Measurements from ENCODE around the gene POLD4. TPM values are rescaled to one million over a fixed set of nuclear protein-coding genes. Genes with fewer than 3 reads are reported as not detected.
"Not testable (repeated sequence)": the region's sequence is repeated elsewhere in the genome, so short reads cannot be mapped to it uniquely, and the experiment has no call there.

POLD4 gene
- total RNA-seq, 2 donors from 2014 or later, result 145 to 148 TPM

DNA sequence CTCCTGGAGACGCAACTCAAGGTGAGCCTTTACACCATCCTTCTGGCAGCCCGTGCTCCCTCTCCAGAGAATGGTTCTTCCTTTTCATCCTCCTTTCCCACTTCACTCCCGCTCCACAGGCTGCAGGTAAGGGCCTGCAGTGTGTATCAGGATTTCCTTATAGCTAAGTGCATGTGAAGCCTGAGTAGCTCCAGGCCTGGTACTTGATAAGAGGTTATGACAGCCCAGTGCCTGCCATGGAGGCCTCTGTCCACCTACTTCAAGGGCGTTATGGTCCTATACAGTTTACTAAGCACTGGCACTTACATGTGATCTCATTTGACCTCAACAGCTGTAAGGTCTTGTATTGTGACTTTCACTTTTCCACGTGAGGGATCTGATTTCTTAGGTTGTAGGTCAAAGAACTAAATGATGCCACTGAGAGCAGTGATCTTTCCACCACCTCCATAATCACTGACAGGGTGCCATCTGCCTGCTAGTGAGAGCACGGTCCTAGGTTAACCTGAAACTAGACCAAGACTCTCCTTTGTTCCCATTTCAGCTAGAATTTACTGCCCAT is 32.0 kb downstream of the POLD4 start:
- Histone ChIP-seq H3K4me3 (no peak overlapping the region), H3K36me3 (no peaks in the 10 kb centered on the region), H3K27ac (no peak overlapping the region), H3K9me3 (no peaks in the 10 kb centered on the region), H3K27me3 (replicated peaks; ENCODE audit: insufficient read depth) (no peaks in the 10 kb centered on the region), H3K4me1 (ENCODE audit: control insufficient read depth in 1 of 2, low read depth in 2 of 2) (peaks cover 0 to 19% of the 10 kb centered on the region in 2 donors)
- no peak for DNase-seq (ENCODE audit: low spot score)
- ATAC-seq (ENCODE audit: insufficient number of reproducible peaks, low FRiP score, low read depth), result no peak
- TF ChIP-seq, protein P1, sequence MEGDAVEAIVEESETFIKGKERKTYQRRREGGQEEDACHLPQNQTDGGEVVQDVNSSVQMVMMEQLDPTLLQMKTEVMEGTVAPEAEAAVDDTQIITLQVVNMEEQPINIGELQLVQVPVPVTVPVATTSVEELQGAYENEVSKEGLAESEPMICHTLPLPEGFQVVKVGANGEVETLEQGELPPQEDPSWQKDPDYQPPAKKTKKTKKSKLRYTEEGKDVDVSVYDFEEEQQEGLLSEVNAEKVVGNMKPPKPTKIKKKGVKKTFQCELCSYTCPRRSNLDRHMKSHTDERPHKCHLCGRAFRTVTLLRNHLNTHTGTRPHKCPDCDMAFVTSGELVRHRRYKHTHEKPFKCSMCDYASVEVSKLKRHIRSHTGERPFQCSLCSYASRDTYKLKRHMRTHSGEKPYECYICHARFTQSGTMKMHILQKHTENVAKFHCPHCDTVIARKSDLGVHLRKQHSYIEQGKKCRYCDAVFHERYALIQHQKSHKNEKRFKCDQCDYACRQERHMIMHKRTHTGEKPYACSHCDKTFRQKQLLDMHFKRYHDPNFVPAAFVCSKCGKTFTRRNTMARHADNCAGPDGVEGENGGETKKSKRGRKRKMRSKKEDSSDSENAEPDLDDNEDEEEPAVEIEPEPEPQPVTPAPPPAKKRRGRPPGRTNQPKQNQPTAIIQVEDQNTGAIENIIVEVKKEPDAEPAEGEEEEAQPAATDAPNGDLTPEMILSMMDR (IDR thresholded peaks at IDR 0.05), result no peak

DNA sequence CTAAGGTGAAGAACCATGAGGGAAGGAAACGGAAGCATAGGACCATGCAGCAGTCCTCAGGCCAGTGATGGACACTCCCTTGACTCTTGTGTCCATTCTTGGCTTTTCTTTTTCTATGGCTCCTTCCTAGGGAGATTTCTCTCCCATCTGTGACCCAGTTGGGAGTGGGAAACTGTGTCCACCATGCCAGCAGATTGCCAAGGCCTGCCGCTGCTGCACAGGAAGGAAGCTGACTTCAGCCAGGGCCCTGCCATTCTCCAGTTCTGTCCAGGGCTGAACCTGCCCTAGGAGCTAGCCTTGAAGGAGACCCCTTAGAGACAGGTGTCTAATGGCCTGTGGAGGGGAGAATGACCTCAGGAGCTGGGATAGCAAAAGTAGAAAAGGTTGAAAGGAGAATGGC is 32.7 kb downstream of the POLD4 start:
- Histone ChIP-seq H3K4me3 (no peak overlapping the region), H3K9me3 (no peaks in the 10 kb centered on the region), H3K36me3 (no peaks in the 10 kb centered on the region), H3K27ac (no peak overlapping the region), H3K4me1 (ENCODE audit: control insufficient read depth in 1 of 2, low read depth in 2 of 2) (peaks cover 0 to 20% of the 10 kb centered on the region in 2 donors), H3K27me3 (replicated peaks; ENCODE audit: insufficient read depth) (no peaks in the 10 kb centered on the region)
- TF ChIP-seq, protein P1 (IDR thresholded peaks at IDR 0.05), result no peak
- ATAC-seq (ENCODE audit: insufficient number of reproducible peaks, low FRiP score, low read depth) (no peak), DNase-seq (ENCODE audit: low spot score) (no peak)

DNA sequence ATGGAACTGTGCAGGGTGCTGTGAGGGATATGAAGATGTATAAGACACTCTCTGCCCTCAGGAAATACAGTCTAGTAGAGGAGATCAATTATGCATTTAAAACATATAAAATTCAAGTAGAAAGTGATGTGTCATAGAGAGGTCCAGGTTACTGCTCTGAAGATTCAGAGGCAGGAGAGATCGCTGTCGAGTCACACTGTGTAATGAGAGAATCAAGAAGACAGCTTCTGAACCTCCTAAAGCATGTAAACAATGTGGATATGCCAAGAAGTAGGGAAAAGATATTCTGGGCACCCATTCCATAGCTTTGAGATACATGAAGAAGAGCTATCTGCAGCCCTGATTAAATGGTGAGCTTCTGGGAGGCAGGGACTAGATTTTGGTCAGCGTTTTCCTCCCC is 33.3 kb downstream of the POLD4 start:
- Histone ChIP-seq H3K27ac (no peak overlapping the region), H3K36me3 (no peaks in the 10 kb centered on the region), H3K4me1 (ENCODE audit: control insufficient read depth in 1 of 2, low read depth in 2 of 2) (peaks cover 0 to 20% of the 10 kb centered on the region in 2 donors), H3K9me3 (no peaks in the 10 kb centered on the region), H3K4me3 (no peak overlapping the region), H3K27me3 (replicated peaks; ENCODE audit: insufficient read depth) (no peaks in the 10 kb centered on the region)
- TF ChIP-seq, protein P1 (IDR thresholded peaks at IDR 0.05), result no peak
- DNase-seq (ENCODE audit: low spot score), result no peak
- ATAC-seq (ENCODE audit: insufficient number of reproducible peaks, low FRiP score, low read depth), result no peak

DNA sequence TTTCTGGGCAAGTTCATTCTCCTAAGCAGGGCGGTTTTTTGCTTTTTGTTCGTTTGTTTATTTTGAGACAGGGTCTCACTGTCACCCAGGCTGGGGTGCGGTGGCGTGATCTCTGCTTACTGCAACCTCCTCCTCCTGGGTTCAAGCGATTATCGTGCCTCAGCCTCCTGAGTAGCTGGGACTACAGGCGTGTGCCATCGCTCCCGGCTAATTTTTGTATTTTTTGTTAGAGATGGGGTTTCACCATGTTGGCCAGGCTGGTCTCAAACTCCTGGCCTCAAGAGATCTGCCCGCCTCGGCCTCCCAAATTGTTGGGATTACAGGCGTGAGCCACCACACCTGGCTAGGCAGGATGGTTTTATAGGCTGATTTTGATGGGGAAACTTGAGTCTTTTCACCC is 34.5 kb downstream of the POLD4 start:
- not testable (repeated sequence) for H3K4me3 ChIP-seq; H3K27me3 ChIP-seq (replicated peaks; ENCODE audit: insufficient read depth); H3K36me3 ChIP-seq; ATAC-seq (ENCODE audit: insufficient number of reproducible peaks, low FRiP score, low read depth); H3K9me3 ChIP-seq; DNase-seq (ENCODE audit: low spot score); H3K27ac ChIP-seq
- peaks cover 0 to 20% of the 10 kb centered on the region in 2 donors for H3K4me1 ChIP-seq (ENCODE audit: control insufficient read depth in 1 of 2, low read depth in 2 of 2)

DNA sequence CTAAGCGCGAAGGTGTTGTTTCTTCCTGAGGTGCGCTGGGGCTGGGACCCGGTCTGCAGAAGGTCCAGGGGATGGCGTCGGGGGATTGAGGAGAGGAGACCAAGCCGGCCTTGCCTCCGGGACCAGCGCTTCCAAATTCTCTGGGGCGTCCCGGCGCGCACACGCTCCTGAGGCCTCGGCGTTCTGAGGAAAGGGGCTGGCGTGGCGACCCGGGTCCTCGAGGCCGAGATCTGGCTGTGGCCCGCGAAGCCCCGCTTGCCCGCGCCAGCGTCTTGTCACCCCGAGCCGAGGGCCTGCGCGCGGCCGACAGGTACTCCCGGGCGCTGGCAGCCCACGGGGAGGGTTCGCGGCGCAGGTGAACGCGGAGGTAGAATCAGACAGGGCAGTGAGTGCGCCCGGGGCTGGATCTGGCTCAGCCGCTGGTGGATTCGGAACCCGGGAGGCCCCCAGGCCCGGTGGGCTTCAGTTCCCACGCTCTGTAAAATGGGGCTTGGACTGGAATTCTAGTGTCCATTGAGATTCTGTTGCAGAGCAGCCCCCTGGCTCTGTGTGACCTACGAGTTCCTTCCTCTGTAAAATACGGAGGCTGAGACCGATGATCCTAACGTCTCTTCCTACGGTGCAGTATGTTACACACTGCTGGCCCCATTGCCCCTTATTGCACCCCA is 35.3 kb downstream of the POLD4 start:
- Histone ChIP-seq H3K27ac (peak overlapping the region in 1 of 2 donors; percentile 86), H3K27me3 (replicated peaks; ENCODE audit: insufficient read depth) (no peaks in the 10 kb centered on the region), H3K9me3 (no peaks in the 10 kb centered on the region), H3K4me3 (peak overlapping the region; percentile 82), H3K36me3 (no peaks in the 10 kb centered on the region), H3K4me1 (ENCODE audit: control insufficient read depth in 1 of 2, low read depth in 2 of 2) (peaks cover 0 to 20% of the 10 kb centered on the region in 2 donors)
- ATAC-seq (ENCODE audit: insufficient number of reproducible peaks, low FRiP score, low read depth) (no peak), DNase-seq (ENCODE audit: low spot score) (no peak)
- TF ChIP-seq, protein P1 (IDR thresholded peaks at IDR 0.05), result no peak

All from thoracic aorta (tissue), 2 donors.